ENCODE data around the gene IRF2. TPM values are rescaled to one million over a fixed set of nuclear protein-coding genes. Genes with fewer than 3 reads are reported as not detected.

Gene IRF2
- total and polyA plus RNA-seq, 4 experiments from 2014 or later: 66.7 to 87.2 (median 71.5) TPM

- intact Hi-C loops (cut with micrococcal nuclease): loop anchor here (1.0 to 2.0 kb wide), 3 partner anchors 22 to 142 kb away; partner anchors contain the start of gene IRF2
- Mint-ChIP-seq H3K9me3 (no peaks in the 10 kb centered on the region), H3K27me3 (no peaks in the 10 kb centered on the region), H3K36me3 (peaks cover 17 to 40% of the 10 kb centered on the region in 2 donors), H3K27ac (peak overlapping the region in 2 of 7 donors; percentile 79 to 96), H3K4me3 (no peak overlapping the region), H3K4me1 (peaks cover 56 to 90% (median 71%) of the 10 kb centered on the region in 4 donors)
- ChIA-PET POLR2A (ENCODE audit: partially characterized antibody) (interaction anchor here (1.1 to 1.8 kb wide), 4 partner anchors 22 to 189 kb away, joined by 3 to 19 read pairs (median 5); partner anchors contain the start of gene IRF2), CTCF (ENCODE audit: partially characterized antibody) (interaction anchor here (1.4 kb wide), 1 partner anchor 25 kb away, joined by 3 read pairs; no protein-coding TSS in a partner anchor)
- no peak for DNase-seq
- Histone ChIP-seq H3K9me3 (ENCODE audit: control insufficient read depth in 1 of 2, low read length in 2 of 2) (no peaks in the 10 kb centered on the region), H3K4me1 (ENCODE audit: insufficient read depth, low read length) (peaks cover 75% of the 10 kb centered on the region), H3K27me3 (ENCODE audit: insufficient read depth, low read length) (no peaks in the 10 kb centered on the region), H3K27ac (ENCODE audit: low read depth, low read length) (no peak overlapping the region), H3K36me3 (ENCODE audit: insufficient read depth, low read length) (peaks cover 3% of the 10 kb centered on the region), H3K4me3 (ENCODE audit: low read length in 2 of 2) (no peak overlapping the region)
Observed at GRCh38 chr4:184452740-184453139, 21.6 kb downstream of the IRF2 start.

- H3K9me3 ChIP-seq (ENCODE audit: control insufficient read depth in 1 of 2, low read length in 2 of 2): no peaks in the 10 kb centered on the region
- H3K27ac ChIP-seq (ENCODE audit: low read depth, low read length): no peak overlapping the region
- no peaks in the 10 kb centered on the region for H3K27me3 ChIP-seq (ENCODE audit: insufficient read depth, low read length)
- H3K4me3 ChIP-seq (ENCODE audit: low read length in 2 of 2): no peak overlapping the region
- Mint-ChIP-seq H3K27ac (peak overlapping the region in 6 of 7 donors; percentile 45 to 85 (median 70)), H3K9me3 (no peaks in the 10 kb centered on the region), H3K36me3 (peaks cover 17 to 38% of the 10 kb centered on the region in 2 donors), H3K4me3 (no peak overlapping the region), H3K27me3 (no peaks in the 10 kb centered on the region), H3K4me1 (peaks cover 60 to 91% (median 73%) of the 10 kb centered on the region in 4 donors)
- peaks cover 75% of the 10 kb centered on the region for H3K4me1 ChIP-seq (ENCODE audit: insufficient read depth, low read length)
- peaks cover under 1% of the 10 kb centered on the region for H3K36me3 ChIP-seq (ENCODE audit: insufficient read depth, low read length)
- intact Hi-C loops (cut with micrococcal nuclease): loop anchor here (2.0 kb wide), 2 partner anchors 23 to 31 kb away; partner anchors contain the start of gene IRF2
- ChIA-PET CTCF (ENCODE audit: partially characterized antibody) (no interaction called here), POLR2A (ENCODE audit: partially characterized antibody) (interaction anchor here (1.0 kb wide), 1 partner anchor 10 kb away, joined by 3 read pairs; no protein-coding TSS in a partner anchor)
- no peak for DNase-seq
Observed at GRCh38 chr4:184451726-184452125, 22.6 kb downstream of the IRF2 start.

- H3K4me1 Mint-ChIP-seq: peaks cover 64 to 91% (median 75%) of the 10 kb centered on the region in 4 donors
- no peaks in the 10 kb centered on the region for H3K9me3 Mint-ChIP-seq
- DNase-seq: no peak
- Histone ChIP-seq H3K4me1 (ENCODE audit: insufficient read depth, low read length) (peaks cover 82% of the 10 kb centered on the region), H3K9me3 (ENCODE audit: control insufficient read depth in 1 of 2, low read length in 2 of 2) (no peaks in the 10 kb centered on the region), H3K27ac (ENCODE audit: low read depth, low read length) (no peak overlapping the region), H3K4me3 (ENCODE audit: low read length in 2 of 2) (no peak overlapping the region), H3K27me3 (ENCODE audit: insufficient read depth, low read length) (no peaks in the 10 kb centered on the region), H3K36me3 (ENCODE audit: insufficient read depth, low read length) (no peaks in the 10 kb centered on the region)
- intact Hi-C loops (cut with micrococcal nuclease): no loop called here
- CTCF ChIA-PET (ENCODE audit: partially characterized antibody): no interaction called here
- H3K36me3 Mint-ChIP-seq: peaks cover 20 to 42% of the 10 kb centered on the region in 2 donors
- no peaks in the 10 kb centered on the region for H3K27me3 Mint-ChIP-seq
- POLR2A ChIA-PET (ENCODE audit: partially characterized antibody): no interaction called here
- H3K27ac Mint-ChIP-seq: peak overlapping the region in 6 of 7 donors; percentile 5 to 75 (median 51)
- H3K4me3 Mint-ChIP-seq: peak overlapping the region in 1 of 8 donors; percentile 14
Observed at GRCh38 chr4:184450743-184451535, 23.4 kb downstream of the IRF2 start.

- ChIA-PET POLR2A (ENCODE audit: partially characterized antibody) (interaction anchor here (1.1 to 2.4 kb wide), 2 partner anchors 24 to 33 kb away, joined by 3 to 7 read pairs; partner anchors contain the start of gene IRF2), CTCF (ENCODE audit: partially characterized antibody) (no interaction called here)
- Histone ChIP-seq H3K36me3 (ENCODE audit: insufficient read depth, low read length) (no peaks in the 10 kb centered on the region), H3K27me3 (ENCODE audit: insufficient read depth, low read length) (no peaks in the 10 kb centered on the region), H3K27ac (ENCODE audit: low read depth, low read length) (no peak overlapping the region), H3K9me3 (ENCODE audit: control insufficient read depth in 1 of 2, low read length in 2 of 2) (no peaks in the 10 kb centered on the region), H3K4me3 (ENCODE audit: low read length in 2 of 2) (no peak overlapping the region), H3K4me1 (ENCODE audit: insufficient read depth, low read length) (peaks cover 91% of the 10 kb centered on the region)
- H3K27me3 Mint-ChIP-seq: no peaks in the 10 kb centered on the region
- peak overlapping the region in 4 of 8 donors; percentile 29 to 75 (median 40) for H3K4me3 Mint-ChIP-seq
- peaks cover 21 to 44% of the 10 kb centered on the region in 2 donors for H3K36me3 Mint-ChIP-seq
- H3K4me1 Mint-ChIP-seq: peaks cover 65 to 91% (median 75%) of the 10 kb centered on the region in 4 donors
- no peaks in the 10 kb centered on the region for H3K9me3 Mint-ChIP-seq
- H3K27ac Mint-ChIP-seq: peak overlapping the region in 6 of 7 donors; percentile 26 to 91 (median 54)
- intact Hi-C loops (cut with micrococcal nuclease): no loop called here
- DNase-seq: no peak
Observed at GRCh38 chr4:184450045-184450444, 24.3 kb downstream of the IRF2 start.

GRCh38 chr4:184448821-184449220, 25.5 kb downstream of the IRF2 start:
- Mint-ChIP-seq H3K4me3 (peak overlapping the region; percentile 73 to 89 (median 82)), H3K27ac (peak overlapping the region; percentile 66 to 94 (median 91)), H3K4me1 (peaks cover 66 to 90% (median 77%) of the 10 kb centered on the region in 4 donors), H3K9me3 (no peaks in the 10 kb centered on the region), H3K27me3 (no peaks in the 10 kb centered on the region), H3K36me3 (peaks cover 22 to 49% of the 10 kb centered on the region in 2 donors)
- Histone ChIP-seq H3K27me3 (ENCODE audit: insufficient read depth, low read length) (no peaks in the 10 kb centered on the region), H3K4me3 (ENCODE audit: low read length in 2 of 2) (peak overlapping the region in 1 of 2 donors; percentile 8), H3K9me3 (ENCODE audit: control insufficient read depth in 1 of 2, low read length in 2 of 2) (no peaks in the 10 kb centered on the region), H3K27ac (ENCODE audit: low read depth, low read length) (peak overlapping the region; percentile 20), H3K4me1 (ENCODE audit: insufficient read depth, low read length) (peaks cover 92% of the 10 kb centered on the region), H3K36me3 (ENCODE audit: insufficient read depth, low read length) (no peaks in the 10 kb centered on the region)
- intact Hi-C loops (cut with micrococcal nuclease): no loop called here
- DNase-seq: peak in 2 of 5 donors; percentile 6 to 12
- POLR2A ChIA-PET (ENCODE audit: partially characterized antibody): interaction anchor here (1.1 to 2.4 kb wide), 3 partner anchors 26 to 88 kb away, joined by 3 to 7 read pairs (median 7); partner anchors contain the start of gene IRF2
- CTCF ChIA-PET (ENCODE audit: partially characterized antibody): interaction anchor here (1.4 to 1.8 kb wide), 2 partner anchors 15 to 185 kb away, joined by 3 to 6 read pairs; no protein-coding TSS in a partner anchor

GRCh38 chr4:184448141-184448540, 26.2 kb downstream of the IRF2 start:
- H3K9me3 ChIP-seq (ENCODE audit: control insufficient read depth in 1 of 2, low read length in 2 of 2): no peaks in the 10 kb centered on the region
- peaks cover 65 to 90% (median 76%) of the 10 kb centered on the region in 4 donors for H3K4me1 Mint-ChIP-seq
- peak overlapping the region; percentile 29 to 89 (median 72) for H3K4me3 Mint-ChIP-seq
- no peaks in the 10 kb centered on the region for H3K27me3 ChIP-seq (ENCODE audit: insufficient read depth, low read length)
- POLR2A ChIA-PET (ENCODE audit: partially characterized antibody): interaction anchor here (2.1 to 2.4 kb wide), 2 partner anchors 26 to 89 kb away, joined by 7 read pairs; partner anchors contain the start of gene IRF2
- H3K36me3 Mint-ChIP-seq: peaks cover 26 to 51% of the 10 kb centered on the region in 2 donors
- peak overlapping the region; percentile 66 to 94 (median 90) for H3K27ac Mint-ChIP-seq
- CTCF ChIA-PET (ENCODE audit: partially characterized antibody): interaction anchor here (1.4 to 1.8 kb wide), 2 partner anchors 14 to 184 kb away, joined by 3 to 6 read pairs; no protein-coding TSS in a partner anchor
- DNase-seq: no peak
- no peak overlapping the region for H3K4me3 ChIP-seq (ENCODE audit: low read length in 2 of 2)
- intact Hi-C loops (cut with micrococcal nuclease): no loop called here
- H3K9me3 Mint-ChIP-seq: no peaks in the 10 kb centered on the region
- H3K27ac ChIP-seq (ENCODE audit: low read depth, low read length): peak overlapping the region; percentile 20
- no peaks in the 10 kb centered on the region for H3K36me3 ChIP-seq (ENCODE audit: insufficient read depth, low read length)
- H3K27me3 Mint-ChIP-seq: no peaks in the 10 kb centered on the region
- peaks cover 91% of the 10 kb centered on the region for H3K4me1 ChIP-seq (ENCODE audit: insufficient read depth, low read length)
